ENCODE measurements around the gene PLD1. TPM values are rescaled to one million over a fixed set of nuclear protein-coding genes. Genes with fewer than 3 reads are reported as not detected.

PLD1 gene
- total RNA-seq, 4 donors from 2014 or later, result 49.0 to 66.0 (median 55.1) TPM

DNA sequence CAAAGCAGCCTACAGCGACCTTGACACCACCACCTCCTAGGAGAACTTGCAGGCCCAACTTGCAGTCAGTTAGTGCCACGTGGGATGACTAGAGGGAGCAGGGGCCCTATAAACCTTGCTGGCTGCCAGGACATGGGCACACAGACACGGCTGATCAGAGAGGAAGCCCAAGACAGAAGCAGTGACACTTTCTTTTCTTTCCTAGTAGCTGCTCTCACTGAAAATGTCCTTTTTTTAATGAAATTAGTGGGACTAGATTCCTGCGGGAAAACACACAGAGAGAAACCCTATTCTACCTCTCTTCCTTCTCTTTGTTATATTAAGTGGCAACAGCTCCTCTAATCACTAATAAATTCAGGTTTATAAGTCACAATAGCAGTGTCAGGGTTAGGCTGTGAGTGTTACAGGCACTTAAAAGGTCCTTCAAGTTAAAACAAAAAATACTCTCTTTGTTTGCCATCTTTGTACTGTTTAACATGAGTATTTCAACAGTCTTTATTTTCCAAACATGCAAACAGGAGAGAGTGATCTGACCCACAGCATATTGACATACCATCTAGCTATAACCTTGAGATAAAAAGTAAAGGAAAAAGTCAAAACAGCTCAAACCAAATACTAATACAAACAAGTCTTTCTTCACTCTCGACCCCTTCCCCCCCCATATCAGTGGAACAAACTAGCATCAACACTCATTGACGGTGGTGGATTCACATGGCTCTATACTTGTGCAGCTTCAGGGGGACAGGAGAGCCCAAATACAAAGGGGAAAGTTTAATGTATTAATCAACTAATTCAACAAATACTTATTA is 30.7 kb upstream of the PLD1 start:
- 82% methylated on average over 6 of the region's 6 CpGs for WGBS
- TF ChIP-seq POLR2A (IDR thresholded peaks at IDR 0.05) (no peak), POLR2AphosphoS5 (IDR thresholded peaks at IDR 0.05) (no peak), EP300 (IDR thresholded peaks at IDR 0.05) (no peak)
- TF ChIP-seq, protein P1, sequence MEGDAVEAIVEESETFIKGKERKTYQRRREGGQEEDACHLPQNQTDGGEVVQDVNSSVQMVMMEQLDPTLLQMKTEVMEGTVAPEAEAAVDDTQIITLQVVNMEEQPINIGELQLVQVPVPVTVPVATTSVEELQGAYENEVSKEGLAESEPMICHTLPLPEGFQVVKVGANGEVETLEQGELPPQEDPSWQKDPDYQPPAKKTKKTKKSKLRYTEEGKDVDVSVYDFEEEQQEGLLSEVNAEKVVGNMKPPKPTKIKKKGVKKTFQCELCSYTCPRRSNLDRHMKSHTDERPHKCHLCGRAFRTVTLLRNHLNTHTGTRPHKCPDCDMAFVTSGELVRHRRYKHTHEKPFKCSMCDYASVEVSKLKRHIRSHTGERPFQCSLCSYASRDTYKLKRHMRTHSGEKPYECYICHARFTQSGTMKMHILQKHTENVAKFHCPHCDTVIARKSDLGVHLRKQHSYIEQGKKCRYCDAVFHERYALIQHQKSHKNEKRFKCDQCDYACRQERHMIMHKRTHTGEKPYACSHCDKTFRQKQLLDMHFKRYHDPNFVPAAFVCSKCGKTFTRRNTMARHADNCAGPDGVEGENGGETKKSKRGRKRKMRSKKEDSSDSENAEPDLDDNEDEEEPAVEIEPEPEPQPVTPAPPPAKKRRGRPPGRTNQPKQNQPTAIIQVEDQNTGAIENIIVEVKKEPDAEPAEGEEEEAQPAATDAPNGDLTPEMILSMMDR (IDR thresholded peaks at IDR 0.05), result no peak
- Histone ChIP-seq H3K4me1 (peaks cover 10% of the 10 kb centered on the region), H3K36me3 (no peaks in the 10 kb centered on the region), H3K4me3 (no peak overlapping the region), H3K27me3 (no peaks in the 10 kb centered on the region), H3K27ac (no peak overlapping the region), H3K9me3 (no peaks in the 10 kb centered on the region)
- DNase-seq (ENCODE audit: low spot score in 2 of 2), result no peak

- Histone ChIP-seq H3K4me1 (peaks cover 10% of the 10 kb centered on the region), H3K36me3 (no peaks in the 10 kb centered on the region), H3K4me3 (no peak overlapping the region), H3K27ac (no peak overlapping the region), H3K9me3 (no peaks in the 10 kb centered on the region), H3K27me3 (no peaks in the 10 kb centered on the region)
- 95% methylated on average over 2 of the region's 2 CpGs for whole genome bisulfite sequencing
- DNase-seq (ENCODE audit: low spot score in 2 of 2), result no peak
- TF ChIP-seq POLR2A (IDR thresholded peaks at IDR 0.05), result no peak
- TF ChIP-seq POLR2AphosphoS5 (IDR thresholded peaks at IDR 0.05), result no peak
- TF ChIP-seq, protein P1 (IDR thresholded peaks at IDR 0.05), result no peak
- TF ChIP-seq EP300 (IDR thresholded peaks at IDR 0.05), result no peak
Observed at GRCh38 chr3:171840445-171840810, 30.1 kb upstream of the PLD1 start.

DNA sequence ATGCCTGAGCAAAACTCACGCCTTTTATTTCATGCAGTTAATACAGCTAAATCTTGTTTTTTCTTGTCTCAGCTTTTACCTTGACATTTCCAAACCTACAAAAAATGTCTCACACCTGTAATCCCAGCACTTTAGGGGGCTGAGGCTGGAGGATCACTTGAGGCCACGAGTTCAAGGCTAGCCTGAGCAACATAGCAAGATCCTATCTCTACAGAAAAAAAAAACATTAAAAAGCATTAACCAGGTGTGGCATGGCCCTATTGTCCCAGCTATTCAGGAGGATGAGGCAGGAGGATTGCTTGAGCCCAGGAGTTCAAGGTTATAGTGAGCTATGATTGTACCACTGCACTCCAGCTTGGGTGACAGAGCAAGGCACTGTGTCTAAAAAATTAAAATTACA is 29.0 kb upstream of the PLD1 start:
- peaks cover 10% of the 10 kb centered on the region for H3K4me1 ChIP-seq
- 95% methylated on average over 2 of the region's 2 CpGs for WGBS
- no peak for DNase-seq (ENCODE audit: low spot score in 2 of 2)
- no peak overlapping the region for H3K4me3 ChIP-seq
- H3K27ac ChIP-seq, result no peak overlapping the region
- TF ChIP-seq POLR2A (IDR thresholded peaks at IDR 0.05) (no peak), EP300 (IDR thresholded peaks at IDR 0.05) (no peak), POLR2AphosphoS5 (IDR thresholded peaks at IDR 0.05) (no peak)
- TF ChIP-seq, protein P1 (IDR thresholded peaks at IDR 0.05), result no peak
- H3K27me3 ChIP-seq, result no peaks in the 10 kb centered on the region
- H3K36me3 ChIP-seq, result no peaks in the 10 kb centered on the region
- H3K9me3 ChIP-seq, result no peaks in the 10 kb centered on the region

- no peaks in the 10 kb centered on the region for H3K9me3 ChIP-seq
- H3K27me3 ChIP-seq, result no peaks in the 10 kb centered on the region
- H3K36me3 ChIP-seq, result no peaks in the 10 kb centered on the region
- DNase-seq (ENCODE audit: low spot score in 2 of 2), result peak in 1 of 2 donors; percentile 70
- TF ChIP-seq EP300 (IDR thresholded peaks at IDR 0.05) (no peak), POLR2AphosphoS5 (IDR thresholded peaks at IDR 0.05) (no peak), POLR2A (IDR thresholded peaks at IDR 0.05) (no peak)
- TF ChIP-seq, protein P1 (IDR thresholded peaks at IDR 0.05), result no peak
- peaks cover 10% of the 10 kb centered on the region for H3K4me1 ChIP-seq
- 27% methylated on average over 6 of the region's 6 CpGs for WGBS
- H3K27ac ChIP-seq, result peak overlapping the region; percentile 66
- H3K4me3 ChIP-seq, result peak overlapping the region; percentile 23
Observed at GRCh38 chr3:171838218-171838720, 28.0 kb upstream of the PLD1 start.

DNA sequence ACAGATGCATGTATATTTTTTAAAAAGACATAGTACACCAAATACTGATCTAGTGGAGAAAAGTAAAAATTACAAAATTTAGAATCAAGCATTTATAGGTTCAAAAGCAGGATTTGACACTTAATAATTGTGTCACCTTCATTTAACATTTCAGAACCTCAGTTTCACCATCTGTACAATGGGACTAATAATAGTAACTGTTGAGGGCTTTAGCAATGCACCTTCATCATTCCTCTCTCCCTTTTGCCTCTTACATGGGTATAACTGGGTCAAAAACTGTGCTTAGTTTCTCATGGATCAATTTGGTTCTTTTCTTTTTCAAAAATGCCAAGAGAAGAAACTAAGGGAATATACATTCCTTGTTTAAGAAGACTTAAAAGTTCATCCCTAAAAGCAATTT is 27.4 kb upstream of the PLD1 start:
- Histone ChIP-seq H3K9me3 (no peaks in the 10 kb centered on the region), H3K27me3 (no peaks in the 10 kb centered on the region), H3K36me3 (no peaks in the 10 kb centered on the region), H3K27ac (peak overlapping the region; percentile 66), H3K4me3 (no peak overlapping the region), H3K4me1 (peaks cover 10% of the 10 kb centered on the region)
- TF ChIP-seq, protein P1 (IDR thresholded peaks at IDR 0.05), result no peak
- no peak for TF ChIP-seq POLR2AphosphoS5 (IDR thresholded peaks at IDR 0.05)
- no peak for TF ChIP-seq EP300 (IDR thresholded peaks at IDR 0.05)
- no peak for DNase-seq (ENCODE audit: low spot score in 2 of 2)
